ENCODE data around the gene SLC22A4.

SLC22A4 gene

GRCh38 chr5:132355140-132355765, 61.1 kb downstream of the SLC22A4 start:
- DNase-seq (ENCODE audit: low spot score) = no peak
- no peak for ATAC-seq (ENCODE audit: low read depth)
- peaks cover 42% of the 10 kb centered on the region for H3K36me3 ChIP-seq (ENCODE audit: low read depth)
- no peak for TF ChIP-seq CTCF (IDR thresholded peaks at IDR 0.05; ENCODE audit: poor library complexity, severe bottlenecking)
- H3K4me1 ChIP-seq (ENCODE audit: insufficient read depth, poor library complexity, severe bottlenecking) = no peaks in the 10 kb centered on the region
- no peak overlapping the region for H3K4me3 ChIP-seq (ENCODE audit: severe bottlenecking)
- H3K27ac ChIP-seq (ENCODE audit: poor library complexity, severe bottlenecking) = no peak overlapping the region
- H3K27me3 ChIP-seq (ENCODE audit: insufficient read depth, poor library complexity, severe bottlenecking) = no peaks in the 10 kb centered on the region
- no peaks in the 10 kb centered on the region for H3K9me3 ChIP-seq (ENCODE audit: severe bottlenecking)

GRCh38 chr5:132358775-132359174, 64.6 kb downstream of the SLC22A4 start:
- Histone ChIP-seq H3K4me3 (ENCODE audit: severe bottlenecking) (no peak overlapping the region), H3K27ac (ENCODE audit: poor library complexity, severe bottlenecking) (no peak overlapping the region), H3K4me1 (ENCODE audit: insufficient read depth, poor library complexity, severe bottlenecking) (peaks cover 22% of the 10 kb centered on the region), H3K9me3 (ENCODE audit: severe bottlenecking) (no peaks in the 10 kb centered on the region), H3K27me3 (ENCODE audit: insufficient read depth, poor library complexity, severe bottlenecking) (no peaks in the 10 kb centered on the region), H3K36me3 (ENCODE audit: low read depth) (peaks cover 45% of the 10 kb centered on the region)
- DNase-seq (ENCODE audit: low spot score) = no peak
- no peak for TF ChIP-seq CTCF (IDR thresholded peaks at IDR 0.05; ENCODE audit: poor library complexity, severe bottlenecking)
- no peak for ATAC-seq (ENCODE audit: low read depth)

GRCh38 chr5:132362086-132362485, 67.9 kb downstream of the SLC22A4 start:
- Histone ChIP-seq H3K27ac (ENCODE audit: poor library complexity, severe bottlenecking) (peak overlapping the region; percentile 100), H3K27me3 (ENCODE audit: insufficient read depth, poor library complexity, severe bottlenecking) (no peaks in the 10 kb centered on the region), H3K4me3 (ENCODE audit: severe bottlenecking) (no peak overlapping the region), H3K4me1 (ENCODE audit: insufficient read depth, poor library complexity, severe bottlenecking) (peaks cover 46% of the 10 kb centered on the region), H3K36me3 (ENCODE audit: low read depth) (peaks cover 62% of the 10 kb centered on the region), H3K9me3 (ENCODE audit: severe bottlenecking) (no peaks in the 10 kb centered on the region)
- DNase-seq (ENCODE audit: low spot score) (no peak), ATAC-seq (ENCODE audit: low read depth) (no peak)
- no peak for TF ChIP-seq CTCF (IDR thresholded peaks at IDR 0.05; ENCODE audit: poor library complexity, severe bottlenecking)

DNA sequence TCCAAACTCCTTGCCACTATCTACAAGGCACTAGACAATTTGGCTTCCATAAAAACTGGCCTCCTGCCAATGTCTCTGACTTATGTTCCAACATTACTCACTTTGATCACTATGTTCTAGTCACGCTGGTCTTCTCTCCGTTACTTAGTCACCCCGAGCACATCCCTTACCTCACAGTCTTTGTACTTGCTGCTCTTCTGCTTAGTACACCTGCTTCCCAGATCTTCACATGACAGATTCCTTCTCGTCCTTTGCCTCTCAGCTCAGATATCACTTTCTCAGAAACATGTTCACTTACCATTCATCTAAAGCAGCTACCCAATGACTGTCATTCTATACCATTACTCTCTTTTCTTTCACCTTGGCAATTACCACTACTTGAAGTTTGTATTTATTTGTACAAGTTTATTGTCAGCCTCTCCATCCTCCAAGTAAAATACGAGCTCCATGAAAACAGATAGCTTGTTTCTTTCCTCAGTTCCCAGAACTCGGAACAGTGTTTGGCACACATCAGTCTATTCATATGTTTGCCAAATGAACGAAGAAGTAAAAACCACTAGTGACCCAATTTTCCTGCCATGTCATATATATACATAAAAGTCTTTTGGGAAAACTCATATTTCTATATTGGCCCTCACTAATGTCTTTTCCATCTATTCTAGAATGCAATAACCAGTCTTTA, 69.4 kb downstream of the SLC22A4 start:
- no peaks in the 10 kb centered on the region for H3K9me3 ChIP-seq (ENCODE audit: severe bottlenecking)
- H3K27ac ChIP-seq (ENCODE audit: poor library complexity, severe bottlenecking) = peak overlapping the region; percentile 100
- peak; percentile 88 for DNase-seq (ENCODE audit: low spot score)
- no peak overlapping the region for H3K4me3 ChIP-seq (ENCODE audit: severe bottlenecking)
- peaks cover 56% of the 10 kb centered on the region for H3K36me3 ChIP-seq (ENCODE audit: low read depth)
- ATAC-seq (ENCODE audit: low read depth) = peak; percentile 76
- peaks cover 58% of the 10 kb centered on the region for H3K4me1 ChIP-seq (ENCODE audit: insufficient read depth, poor library complexity, severe bottlenecking)
- no peaks in the 10 kb centered on the region for H3K27me3 ChIP-seq (ENCODE audit: insufficient read depth, poor library complexity, severe bottlenecking)
- TF ChIP-seq CTCF (IDR thresholded peaks at IDR 0.05; ENCODE audit: poor library complexity, severe bottlenecking) = no peak

GRCh38 chr5:132364319-132364718, 70.1 kb downstream of the SLC22A4 start:
- no peak overlapping the region for H3K4me3 ChIP-seq (ENCODE audit: severe bottlenecking)
- peaks cover 60% of the 10 kb centered on the region for H3K4me1 ChIP-seq (ENCODE audit: insufficient read depth, poor library complexity, severe bottlenecking)
- no peak for TF ChIP-seq CTCF (IDR thresholded peaks at IDR 0.05; ENCODE audit: poor library complexity, severe bottlenecking)
- H3K27me3 ChIP-seq (ENCODE audit: insufficient read depth, poor library complexity, severe bottlenecking) = no peaks in the 10 kb centered on the region
- H3K27ac ChIP-seq (ENCODE audit: poor library complexity, severe bottlenecking) = peak overlapping the region; percentile 100
- ATAC-seq (ENCODE audit: low read depth) (peak; percentile 53), DNase-seq (ENCODE audit: low spot score) (no peak)
- H3K9me3 ChIP-seq (ENCODE audit: severe bottlenecking) = no peaks in the 10 kb centered on the region
- peaks cover 54% of the 10 kb centered on the region for H3K36me3 ChIP-seq (ENCODE audit: low read depth)

All from RWPE2 (cell line).